ENCODE results near the gene CSAG1. TPM values are rescaled to one million over a fixed set of nuclear protein-coding genes. Genes with fewer than 3 reads are reported as not detected.
"Not testable (repeated sequence)": the region's sequence is repeated elsewhere in the genome, so short reads cannot be mapped to it uniquely, and the experiment has no call there.

CSAG1 gene
- total RNA-seq, 1 experiment from 2014 or later, result not detected

DNA sequence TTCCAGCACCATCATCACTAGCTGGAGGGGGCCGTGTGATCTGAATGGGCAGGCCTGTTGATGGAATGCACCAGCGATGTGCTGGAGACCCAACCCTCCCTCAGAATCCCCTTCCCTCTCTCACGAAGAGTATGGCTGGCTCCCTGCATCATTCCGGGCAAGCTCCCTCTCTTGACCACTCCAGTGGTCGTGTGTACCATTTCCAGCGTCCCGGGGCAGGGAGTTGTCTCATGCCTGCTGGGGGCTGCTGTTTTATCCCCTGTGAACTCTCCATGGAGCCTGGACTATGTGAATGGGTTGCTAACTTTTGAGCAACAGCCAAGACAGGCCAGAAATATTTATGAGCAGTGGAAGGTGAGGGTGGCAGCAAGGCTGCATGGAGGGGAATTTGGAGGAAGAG, 8.1 kb downstream of the CSAG1 start:
- TF ChIP-seq, protein P1, sequence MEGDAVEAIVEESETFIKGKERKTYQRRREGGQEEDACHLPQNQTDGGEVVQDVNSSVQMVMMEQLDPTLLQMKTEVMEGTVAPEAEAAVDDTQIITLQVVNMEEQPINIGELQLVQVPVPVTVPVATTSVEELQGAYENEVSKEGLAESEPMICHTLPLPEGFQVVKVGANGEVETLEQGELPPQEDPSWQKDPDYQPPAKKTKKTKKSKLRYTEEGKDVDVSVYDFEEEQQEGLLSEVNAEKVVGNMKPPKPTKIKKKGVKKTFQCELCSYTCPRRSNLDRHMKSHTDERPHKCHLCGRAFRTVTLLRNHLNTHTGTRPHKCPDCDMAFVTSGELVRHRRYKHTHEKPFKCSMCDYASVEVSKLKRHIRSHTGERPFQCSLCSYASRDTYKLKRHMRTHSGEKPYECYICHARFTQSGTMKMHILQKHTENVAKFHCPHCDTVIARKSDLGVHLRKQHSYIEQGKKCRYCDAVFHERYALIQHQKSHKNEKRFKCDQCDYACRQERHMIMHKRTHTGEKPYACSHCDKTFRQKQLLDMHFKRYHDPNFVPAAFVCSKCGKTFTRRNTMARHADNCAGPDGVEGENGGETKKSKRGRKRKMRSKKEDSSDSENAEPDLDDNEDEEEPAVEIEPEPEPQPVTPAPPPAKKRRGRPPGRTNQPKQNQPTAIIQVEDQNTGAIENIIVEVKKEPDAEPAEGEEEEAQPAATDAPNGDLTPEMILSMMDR (IDR thresholded peaks at IDR 0.05; ENCODE audit: unreplicated experiment), result no peak
- no peak overlapping the region for H3K4me3 Mint-ChIP-seq (ENCODE audit: unreplicated experiment)
- CTCF ChIA-PET, result no interaction called here
- no peaks in the 10 kb centered on the region for H3K9me3 Mint-ChIP-seq (ENCODE audit: unreplicated experiment)
- no peak overlapping the region for H3K27ac Mint-ChIP-seq (ENCODE audit: low read depth, unreplicated experiment)
- DNase-seq (ENCODE audit: unreplicated experiment), result no peak
- intact Hi-C loops (cut with micrococcal nuclease), result no loop called here
- no peaks in the 10 kb centered on the region for H3K4me1 Mint-ChIP-seq (ENCODE audit: insufficient read depth, unreplicated experiment)
- POLR2A ChIA-PET, result no interaction called here
- no peaks in the 10 kb centered on the region for H3K27me3 Mint-ChIP-seq (ENCODE audit: insufficient read depth, unreplicated experiment)
- no TSS peak for BruUV-seq (replicated peaks)
- no peaks in the 10 kb centered on the region for H3K36me3 Mint-ChIP-seq (ENCODE audit: insufficient read depth, unreplicated experiment)

DNA sequence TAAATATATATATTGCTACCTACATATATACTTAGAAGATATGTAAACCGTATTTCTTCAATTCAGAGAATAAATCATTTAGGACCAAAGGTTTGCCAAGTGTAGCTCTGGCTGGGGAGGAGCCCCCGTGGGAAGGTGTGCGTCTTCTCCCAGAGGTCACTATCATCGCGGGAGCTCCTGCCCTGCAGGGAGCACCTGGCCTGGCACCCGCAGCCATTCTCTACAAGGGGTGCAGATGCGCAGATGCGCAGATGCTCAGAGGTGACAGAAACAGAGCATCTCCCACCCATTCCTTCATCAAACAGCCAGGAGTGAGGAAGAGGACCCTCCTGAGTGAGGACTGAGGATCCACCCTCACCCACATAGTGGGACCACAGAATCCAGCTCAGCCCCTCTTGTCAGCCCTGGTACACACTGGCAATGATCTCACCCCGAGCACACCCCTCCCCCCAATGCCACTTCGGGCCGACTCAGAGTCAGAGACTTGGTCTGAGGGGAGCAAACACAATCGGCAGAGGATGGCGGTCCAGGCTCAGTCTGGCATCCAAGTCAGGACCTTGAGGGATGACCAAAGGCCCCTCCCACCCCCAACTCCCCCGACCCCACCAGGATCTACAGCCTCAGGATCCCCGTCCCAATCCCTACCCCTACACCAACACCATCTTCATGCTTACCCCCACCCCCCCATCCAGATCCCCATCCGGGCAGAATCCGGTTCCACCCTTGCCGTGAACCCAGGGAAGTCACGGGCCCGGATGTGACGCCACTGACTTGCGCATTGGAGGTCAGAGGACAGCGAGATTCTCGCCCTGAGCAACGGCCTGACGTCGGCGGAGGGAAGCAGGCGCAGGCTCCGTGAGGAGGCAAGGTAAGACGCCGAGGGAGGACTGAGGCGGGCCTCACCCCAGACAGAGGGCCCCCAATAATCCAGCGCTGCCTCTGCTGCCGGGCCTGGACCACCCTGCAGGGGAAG, 19.4 kb downstream of the CSAG1 start, which contains the start of gene MAGEA2B:
Gene MAGEA2B (plus strand): TSS at position 814 of the 973 bp plus-strand sequence. CDS start 2,479 bp downstream, outside the sequence.
- BruUV-seq (replicated peaks); H3K4me1 Mint-ChIP-seq (ENCODE audit: insufficient read depth, unreplicated experiment); CTCF ChIA-PET: not testable (repeated sequence)

DNA sequence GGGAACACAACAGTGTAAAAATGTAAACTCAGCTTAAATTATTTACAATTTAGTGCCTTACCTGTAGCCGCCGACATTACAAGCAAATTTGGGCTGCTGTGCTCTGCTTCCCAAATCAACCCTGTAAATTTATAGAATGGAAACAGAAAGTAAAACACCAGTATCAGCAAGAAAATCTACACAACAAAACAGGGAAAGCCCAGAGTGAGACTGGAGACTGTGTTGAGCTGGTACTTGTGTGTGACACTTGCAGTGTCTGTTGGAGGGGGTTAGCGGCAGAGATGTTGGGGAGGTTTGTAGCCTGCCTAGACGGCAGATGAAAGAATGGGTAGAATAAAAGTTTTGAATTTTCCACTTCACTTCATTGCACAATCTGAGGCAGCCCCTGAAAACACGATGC, 20.3 kb downstream of the CSAG1 start:
- H3K36me3 Mint-ChIP-seq (ENCODE audit: insufficient read depth, unreplicated experiment); POLR2A ChIA-PET; H3K4me3 Mint-ChIP-seq (ENCODE audit: unreplicated experiment); DNase-seq (ENCODE audit: unreplicated experiment); intact Hi-C loops (cut with micrococcal nuclease); H3K27ac Mint-ChIP-seq (ENCODE audit: low read depth, unreplicated experiment); BruUV-seq (replicated peaks); H3K9me3 Mint-ChIP-seq (ENCODE audit: unreplicated experiment); H3K27me3 Mint-ChIP-seq (ENCODE audit: insufficient read depth, unreplicated experiment); CTCF ChIA-PET; H3K4me1 Mint-ChIP-seq (ENCODE audit: insufficient read depth, unreplicated experiment): not testable (repeated sequence)

More for the DNA sequence above, 19.4 kb downstream of the CSAG1 start, which contains the start of gene MAGEA2B:
- POLR2A ChIA-PET; H3K27ac Mint-ChIP-seq (ENCODE audit: low read depth, unreplicated experiment); DNase-seq (ENCODE audit: unreplicated experiment); H3K4me3 Mint-ChIP-seq (ENCODE audit: unreplicated experiment); H3K36me3 Mint-ChIP-seq (ENCODE audit: insufficient read depth, unreplicated experiment); intact Hi-C loops (cut with micrococcal nuclease); H3K9me3 Mint-ChIP-seq (ENCODE audit: unreplicated experiment); H3K27me3 Mint-ChIP-seq (ENCODE audit: insufficient read depth, unreplicated experiment): not testable (repeated sequence)

DNA sequence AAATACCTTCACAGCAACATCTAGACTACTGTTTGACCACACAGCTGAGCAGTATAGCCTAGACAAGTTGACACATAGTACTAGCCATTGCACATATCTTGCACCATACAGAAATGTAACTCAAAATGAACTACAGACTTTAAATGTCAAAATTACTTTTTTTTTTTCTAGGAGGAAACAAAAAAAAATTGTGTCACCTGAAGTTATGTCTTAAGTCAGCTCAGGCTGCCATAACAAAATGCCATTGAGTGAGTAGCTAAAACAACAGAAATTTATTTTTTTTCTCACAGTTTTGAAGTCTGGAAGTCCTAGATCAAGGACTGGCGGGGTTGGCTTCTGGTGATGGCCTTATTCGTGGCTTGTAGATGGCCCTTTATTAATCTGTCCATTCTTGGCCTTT, 24.3 kb downstream of the CSAG1 start, which contains the start of gene CSAG2:
Gene CSAG2 (minus strand): TSS at position 101 of the 400 bp plus-strand sequence. CDS start 161 bp downstream, outside the sequence.
- H3K4me1 Mint-ChIP-seq (ENCODE audit: insufficient read depth, unreplicated experiment); DNase-seq (ENCODE audit: unreplicated experiment); H3K27ac Mint-ChIP-seq (ENCODE audit: low read depth, unreplicated experiment); intact Hi-C loops (cut with micrococcal nuclease); H3K9me3 Mint-ChIP-seq (ENCODE audit: unreplicated experiment); H3K4me3 Mint-ChIP-seq (ENCODE audit: unreplicated experiment); BruUV-seq (replicated peaks); CTCF ChIA-PET; H3K27me3 Mint-ChIP-seq (ENCODE audit: insufficient read depth, unreplicated experiment); H3K36me3 Mint-ChIP-seq (ENCODE audit: insufficient read depth, unreplicated experiment); POLR2A ChIA-PET: not testable (repeated sequence)

DNA sequence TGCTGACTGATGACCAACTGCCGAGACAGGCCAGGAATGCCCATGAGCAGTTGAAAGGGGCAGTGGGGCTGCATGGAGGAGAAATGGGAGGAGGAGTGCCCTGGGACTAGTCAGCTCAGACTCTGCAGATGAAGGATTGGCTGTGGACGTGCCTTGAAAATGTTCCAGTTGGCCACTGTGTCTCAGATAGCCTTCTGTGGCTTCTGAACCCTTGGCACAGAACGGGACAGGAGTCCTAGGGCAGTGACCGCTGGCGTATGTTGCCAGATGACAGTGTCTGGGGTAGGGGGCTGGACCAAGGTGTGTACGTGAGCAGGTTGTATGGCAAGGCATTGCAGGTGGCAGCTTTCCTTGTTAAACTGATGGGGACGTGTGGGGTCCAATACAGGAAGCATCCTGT, 27.0 kb downstream of the CSAG1 start:
- H3K27me3 Mint-ChIP-seq (ENCODE audit: insufficient read depth, unreplicated experiment); DNase-seq (ENCODE audit: unreplicated experiment); H3K4me1 Mint-ChIP-seq (ENCODE audit: insufficient read depth, unreplicated experiment); BruUV-seq (replicated peaks); H3K27ac Mint-ChIP-seq (ENCODE audit: low read depth, unreplicated experiment); CTCF ChIA-PET; H3K36me3 Mint-ChIP-seq (ENCODE audit: insufficient read depth, unreplicated experiment); H3K9me3 Mint-ChIP-seq (ENCODE audit: unreplicated experiment); H3K4me3 Mint-ChIP-seq (ENCODE audit: unreplicated experiment); POLR2A ChIA-PET; intact Hi-C loops (cut with micrococcal nuclease): not testable (repeated sequence)

DNA sequence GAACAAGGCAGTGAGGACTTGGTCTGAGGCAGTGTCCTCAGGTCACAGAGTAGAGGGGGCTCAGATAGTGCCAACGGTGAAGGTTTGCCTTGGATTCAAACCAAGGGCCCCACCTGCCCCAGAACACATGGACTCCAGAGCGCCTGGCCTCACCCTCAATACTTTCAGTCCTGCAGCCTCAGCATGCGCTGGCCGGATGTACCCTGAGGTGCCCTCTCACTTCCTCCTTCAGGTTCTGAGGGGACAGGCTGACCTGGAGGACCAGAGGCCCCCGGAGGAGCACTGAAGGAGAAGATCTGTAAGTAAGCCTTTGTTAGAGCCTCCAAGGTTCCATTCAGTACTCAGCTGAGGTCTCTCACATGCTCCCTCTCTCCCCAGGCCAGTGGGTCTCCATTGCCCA, 33.1 kb downstream of the CSAG1 start:
- POLR2A ChIA-PET; H3K9me3 Mint-ChIP-seq (ENCODE audit: unreplicated experiment); H3K27me3 Mint-ChIP-seq (ENCODE audit: insufficient read depth, unreplicated experiment); BruUV-seq (replicated peaks); H3K36me3 Mint-ChIP-seq (ENCODE audit: insufficient read depth, unreplicated experiment); H3K4me1 Mint-ChIP-seq (ENCODE audit: insufficient read depth, unreplicated experiment); H3K4me3 Mint-ChIP-seq (ENCODE audit: unreplicated experiment); H3K27ac Mint-ChIP-seq (ENCODE audit: low read depth, unreplicated experiment); CTCF ChIA-PET; intact Hi-C loops (cut with micrococcal nuclease); DNase-seq (ENCODE audit: unreplicated experiment): not testable (repeated sequence)

DNA sequence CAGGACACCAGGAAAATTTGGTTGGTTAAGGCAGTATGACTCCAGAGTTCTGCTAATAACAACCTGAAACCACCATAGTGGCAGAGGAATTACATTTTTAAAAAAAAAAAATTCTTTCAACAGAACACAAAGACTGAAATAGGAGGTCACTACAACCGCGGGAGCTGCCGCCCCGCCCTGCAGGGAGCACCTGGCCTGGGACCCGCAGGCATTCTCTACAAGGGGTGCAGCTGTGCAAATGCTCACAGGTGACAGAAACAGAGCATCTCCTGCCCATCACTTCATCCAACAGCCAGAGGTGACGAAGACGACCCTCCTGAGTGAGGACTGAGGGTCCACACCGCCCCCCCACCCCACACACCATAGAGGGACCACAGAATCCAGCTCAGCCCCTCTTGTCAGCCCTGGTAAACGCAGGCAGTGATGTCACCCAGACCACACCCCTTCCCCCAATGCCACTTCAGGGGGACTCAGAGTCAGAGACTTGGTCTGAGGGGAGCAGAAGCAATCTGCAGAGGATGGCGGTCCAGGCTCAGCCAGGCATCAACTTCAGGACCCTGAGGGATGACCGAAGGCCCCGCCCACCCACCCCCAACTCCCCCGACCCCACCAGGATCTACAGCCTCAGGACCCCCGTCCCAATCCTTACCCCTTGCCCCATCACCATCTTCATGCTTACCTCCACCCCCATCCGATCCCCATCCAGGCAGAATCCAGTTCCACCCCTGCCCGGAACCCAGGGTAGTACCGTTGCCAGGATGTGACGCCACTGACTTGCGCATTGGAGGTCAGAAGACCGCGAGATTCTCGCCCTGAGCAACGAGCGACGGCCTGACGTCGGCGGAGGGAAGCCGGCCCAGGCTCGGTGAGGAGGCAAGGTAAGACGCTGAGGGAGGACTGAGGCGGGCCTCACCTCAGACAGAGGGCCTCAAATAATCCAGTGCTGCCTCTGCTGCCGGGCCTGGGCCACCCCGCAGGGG, 35.3 kb downstream of the CSAG1 start, which contains the start of gene MAGEA3:
Gene MAGEA3 (plus strand): TSS at position 843 of the 980 bp plus-strand sequence. CDS start 2,039 bp downstream, outside the sequence.
- DNase-seq (ENCODE audit: unreplicated experiment); H3K27ac Mint-ChIP-seq (ENCODE audit: low read depth, unreplicated experiment); BruUV-seq (replicated peaks); CTCF ChIA-PET; H3K27me3 Mint-ChIP-seq (ENCODE audit: insufficient read depth, unreplicated experiment); H3K4me1 Mint-ChIP-seq (ENCODE audit: insufficient read depth, unreplicated experiment); intact Hi-C loops (cut with micrococcal nuclease); H3K36me3 Mint-ChIP-seq (ENCODE audit: insufficient read depth, unreplicated experiment); H3K4me3 Mint-ChIP-seq (ENCODE audit: unreplicated experiment); H3K9me3 Mint-ChIP-seq (ENCODE audit: unreplicated experiment); POLR2A ChIA-PET: not testable (repeated sequence)

DNA sequence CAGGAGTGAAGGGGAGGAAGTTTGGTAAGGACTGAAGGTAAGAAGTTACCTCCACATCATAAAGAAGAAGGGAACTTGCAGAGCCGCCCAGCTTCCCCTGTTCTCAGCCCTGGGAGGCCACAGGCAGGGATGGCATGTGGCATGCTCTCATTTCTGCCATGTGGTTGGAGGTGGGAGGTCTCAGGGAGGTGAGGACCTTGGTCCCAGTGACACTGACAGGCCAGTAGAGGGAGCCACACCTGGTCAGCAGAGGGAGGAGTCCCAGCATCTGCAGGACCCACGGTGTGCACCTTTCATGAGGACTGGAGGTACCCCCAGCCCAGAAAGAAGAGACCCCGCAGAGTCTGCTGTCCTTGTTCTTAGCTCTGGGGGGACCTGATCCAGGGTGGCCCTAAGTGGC, 52.5 kb downstream of the CSAG1 start:
- H3K9me3 Mint-ChIP-seq (ENCODE audit: unreplicated experiment); H3K27me3 Mint-ChIP-seq (ENCODE audit: insufficient read depth, unreplicated experiment); DNase-seq (ENCODE audit: unreplicated experiment); H3K4me1 Mint-ChIP-seq (ENCODE audit: insufficient read depth, unreplicated experiment); CTCF ChIA-PET; intact Hi-C loops (cut with micrococcal nuclease); H3K36me3 Mint-ChIP-seq (ENCODE audit: insufficient read depth, unreplicated experiment); H3K27ac Mint-ChIP-seq (ENCODE audit: low read depth, unreplicated experiment); POLR2A ChIA-PET; H3K4me3 Mint-ChIP-seq (ENCODE audit: unreplicated experiment); BruUV-seq (replicated peaks): not testable (repeated sequence)
